Measurements from ENCODE around the gene C16orf78. TPM values are rescaled to one million over a fixed set of nuclear protein-coding genes. Genes with fewer than 3 reads are reported as not detected.

Gene C16orf78
- polyA plus RNA-seq, 1 donor from 2014 or later: not detected

DNA sequence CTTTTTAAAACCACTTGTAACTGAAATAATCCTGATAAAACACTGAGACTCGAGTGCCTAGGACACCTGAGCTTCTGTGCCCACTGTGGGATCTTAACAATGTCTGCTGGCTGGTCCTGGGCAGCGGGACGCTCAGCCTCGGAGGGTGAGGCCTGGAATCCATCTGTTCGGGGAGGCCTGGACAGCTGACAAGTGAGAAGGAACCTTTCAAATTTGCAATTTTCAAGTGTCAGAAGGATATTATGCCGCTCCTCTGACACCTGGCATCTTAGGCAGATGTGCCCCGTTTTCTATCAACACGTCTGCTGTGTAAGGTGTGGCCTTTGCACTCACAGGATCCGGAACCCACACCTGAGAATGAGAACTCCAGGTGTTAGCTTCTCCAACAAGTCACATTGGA lies 33.1 kb upstream of the C16orf78 start:
- H3K9me2 ChIP-seq (ENCODE audit: insufficient read depth, low read length): no peaks in the 10 kb centered on the region
- no peak overlapping the region for H3K4me3 ChIP-seq (ENCODE audit: low read length)
- no peaks in the 10 kb centered on the region for H3K9me3 ChIP-seq (ENCODE audit: low read length)
- H3K4me2 ChIP-seq (ENCODE audit: low read length): no peak overlapping the region
- TF ChIP-seq POLR2AphosphoS5 (IDR thresholded peaks at IDR 0.05): no peak
- no peak for TF ChIP-seq RAD21 (conservative IDR thresholded peaks at IDR 0.05)
- no peak for TF ChIP-seq SMC3 (conservative IDR thresholded peaks at IDR 0.05; ENCODE audit: poor library complexity)
- TF ChIP-seq EP300 (conservative IDR thresholded peaks at IDR 0.05; ENCODE audit: poor library complexity, severe bottlenecking): no peak
- no peaks in the 10 kb centered on the region for H3K36me3 ChIP-seq (ENCODE audit: insufficient read depth, low read length)
- H3K27ac ChIP-seq (ENCODE audit: low read length): no peak overlapping the region
- no peaks in the 10 kb centered on the region for H3F3A ChIP-seq (ENCODE audit: insufficient read depth, low read length, poor library complexity, severe bottlenecking)
- H3K9ac ChIP-seq (ENCODE audit: low read length): no peak overlapping the region
- H2AFZ ChIP-seq (ENCODE audit: low read depth, low read length): no peak overlapping the region
- no peaks in the 10 kb centered on the region for H3K79me2 ChIP-seq (replicated peaks; ENCODE audit: insufficient read depth, low read length)
- peaks cover 8% of the 10 kb centered on the region for H3K27me3 ChIP-seq (ENCODE audit: insufficient read depth, low read depth, low read length)
- no peaks in the 10 kb centered on the region for H4K20me1 ChIP-seq (ENCODE audit: insufficient read depth)

DNA sequence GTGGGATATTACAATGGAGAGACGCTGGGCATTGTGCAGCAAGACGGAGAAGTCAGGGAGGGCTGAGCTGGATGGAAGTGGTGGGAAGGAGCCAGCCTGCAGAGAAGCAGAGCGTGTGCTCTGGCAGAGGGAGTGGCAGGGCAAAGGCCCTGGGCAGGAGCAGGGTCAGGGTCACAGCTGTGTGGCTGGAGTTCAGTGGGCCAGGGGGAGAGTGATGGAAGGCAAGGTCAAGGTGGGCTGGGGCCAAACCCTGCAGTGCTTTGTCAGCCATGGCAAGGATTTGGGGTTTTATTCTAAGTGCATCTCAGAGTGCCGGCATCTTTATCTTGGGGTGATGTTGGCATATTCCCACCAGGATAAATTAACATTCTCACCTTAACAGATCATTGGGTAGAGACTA lies 31.9 kb upstream of the C16orf78 start:
- Histone ChIP-seq H4K20me1 (ENCODE audit: insufficient read depth) (no peaks in the 10 kb centered on the region), H3K27me3 (ENCODE audit: insufficient read depth, low read depth, low read length) (peaks cover 15% of the 10 kb centered on the region), H3K9me2 (ENCODE audit: insufficient read depth, low read length) (no peaks in the 10 kb centered on the region), H3K36me3 (ENCODE audit: insufficient read depth, low read length) (no peaks in the 10 kb centered on the region), H3K27ac (ENCODE audit: low read length) (no peak overlapping the region), H3K9me3 (ENCODE audit: low read length) (no peaks in the 10 kb centered on the region), H3K79me2 (replicated peaks; ENCODE audit: insufficient read depth, low read length) (no peaks in the 10 kb centered on the region), H3K9ac (ENCODE audit: low read length) (no peak overlapping the region), H3K4me3 (ENCODE audit: low read length) (no peak overlapping the region), H3F3A (ENCODE audit: insufficient read depth, low read length, poor library complexity, severe bottlenecking) (no peaks in the 10 kb centered on the region), H2AFZ (ENCODE audit: low read depth, low read length) (no peak overlapping the region), H3K4me2 (ENCODE audit: low read length) (no peak overlapping the region)
- TF ChIP-seq SMC3 (conservative IDR thresholded peaks at IDR 0.05; ENCODE audit: poor library complexity) (no peak), MXI1 (conservative IDR thresholded peaks at IDR 0.05; ENCODE audit: poor library complexity, severe bottlenecking) (no peak), RAD21 (conservative IDR thresholded peaks at IDR 0.05) (no peak), EP300 (conservative IDR thresholded peaks at IDR 0.05; ENCODE audit: poor library complexity, severe bottlenecking) (no peak), EZH2 (IDR thresholded peaks at IDR 0.05; ENCODE audit: borderline replicate concordance, insufficient read depth, low read length, poor library complexity, severe bottlenecking) (no peak), POLR2AphosphoS5 (IDR thresholded peaks at IDR 0.05) (no peak)
- TF ChIP-seq, protein P1, sequence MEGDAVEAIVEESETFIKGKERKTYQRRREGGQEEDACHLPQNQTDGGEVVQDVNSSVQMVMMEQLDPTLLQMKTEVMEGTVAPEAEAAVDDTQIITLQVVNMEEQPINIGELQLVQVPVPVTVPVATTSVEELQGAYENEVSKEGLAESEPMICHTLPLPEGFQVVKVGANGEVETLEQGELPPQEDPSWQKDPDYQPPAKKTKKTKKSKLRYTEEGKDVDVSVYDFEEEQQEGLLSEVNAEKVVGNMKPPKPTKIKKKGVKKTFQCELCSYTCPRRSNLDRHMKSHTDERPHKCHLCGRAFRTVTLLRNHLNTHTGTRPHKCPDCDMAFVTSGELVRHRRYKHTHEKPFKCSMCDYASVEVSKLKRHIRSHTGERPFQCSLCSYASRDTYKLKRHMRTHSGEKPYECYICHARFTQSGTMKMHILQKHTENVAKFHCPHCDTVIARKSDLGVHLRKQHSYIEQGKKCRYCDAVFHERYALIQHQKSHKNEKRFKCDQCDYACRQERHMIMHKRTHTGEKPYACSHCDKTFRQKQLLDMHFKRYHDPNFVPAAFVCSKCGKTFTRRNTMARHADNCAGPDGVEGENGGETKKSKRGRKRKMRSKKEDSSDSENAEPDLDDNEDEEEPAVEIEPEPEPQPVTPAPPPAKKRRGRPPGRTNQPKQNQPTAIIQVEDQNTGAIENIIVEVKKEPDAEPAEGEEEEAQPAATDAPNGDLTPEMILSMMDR (IDR thresholded peaks at IDR 0.05; ENCODE audit: poor library complexity, severe bottlenecking): no peak
- TF ChIP-seq, protein P2, sequence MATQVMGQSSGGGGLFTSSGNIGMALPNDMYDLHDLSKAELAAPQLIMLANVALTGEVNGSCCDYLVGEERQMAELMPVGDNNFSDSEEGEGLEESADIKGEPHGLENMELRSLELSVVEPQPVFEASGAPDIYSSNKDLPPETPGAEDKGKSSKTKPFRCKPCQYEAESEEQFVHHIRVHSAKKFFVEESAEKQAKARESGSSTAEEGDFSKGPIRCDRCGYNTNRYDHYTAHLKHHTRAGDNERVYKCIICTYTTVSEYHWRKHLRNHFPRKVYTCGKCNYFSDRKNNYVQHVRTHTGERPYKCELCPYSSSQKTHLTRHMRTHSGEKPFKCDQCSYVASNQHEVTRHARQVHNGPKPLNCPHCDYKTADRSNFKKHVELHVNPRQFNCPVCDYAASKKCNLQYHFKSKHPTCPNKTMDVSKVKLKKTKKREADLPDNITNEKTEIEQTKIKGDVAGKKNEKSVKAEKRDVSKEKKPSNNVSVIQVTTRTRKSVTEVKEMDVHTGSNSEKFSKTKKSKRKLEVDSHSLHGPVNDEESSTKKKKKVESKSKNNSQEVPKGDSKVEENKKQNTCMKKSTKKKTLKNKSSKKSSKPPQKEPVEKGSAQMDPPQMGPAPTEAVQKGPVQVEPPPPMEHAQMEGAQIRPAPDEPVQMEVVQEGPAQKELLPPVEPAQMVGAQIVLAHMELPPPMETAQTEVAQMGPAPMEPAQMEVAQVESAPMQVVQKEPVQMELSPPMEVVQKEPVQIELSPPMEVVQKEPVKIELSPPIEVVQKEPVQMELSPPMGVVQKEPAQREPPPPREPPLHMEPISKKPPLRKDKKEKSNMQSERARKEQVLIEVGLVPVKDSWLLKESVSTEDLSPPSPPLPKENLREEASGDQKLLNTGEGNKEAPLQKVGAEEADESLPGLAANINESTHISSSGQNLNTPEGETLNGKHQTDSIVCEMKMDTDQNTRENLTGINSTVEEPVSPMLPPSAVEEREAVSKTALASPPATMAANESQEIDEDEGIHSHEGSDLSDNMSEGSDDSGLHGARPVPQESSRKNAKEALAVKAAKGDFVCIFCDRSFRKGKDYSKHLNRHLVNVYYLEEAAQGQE (IDR thresholded peaks at IDR 0.05; ENCODE audit: borderline replicate concordance): no peak

All from neural cell (in vitro differentiated cells).